Measurements from ENCODE around the gene TAS1R1.

Gene TAS1R1

GRCh38 chr1:6580119-6580592, 25.0 kb downstream of the TAS1R1 start:
- DNase-seq (ENCODE audit: low spot score) = no peak
- H3K27ac ChIP-seq (replicated peaks; ENCODE audit: low read length) = no peak overlapping the region
- peaks cover 14 to 27% of the 10 kb centered on the region in 2 donors for H3K4me1 ChIP-seq (ENCODE audit: control insufficient read depth in 2 of 2, insufficient read depth in 1 of 2, low read depth in 1 of 2, low read length in 2 of 2)
- H2BK120ac ChIP-seq (ENCODE audit: low read depth, low read length) = peak overlapping the region; percentile 40
- WGBS, 2 donors (ENCODE audit: extremely low coverage in 2 of 2, insufficient read length in 2 of 2, insufficient replicate concordance in 1 of 2) = no CpG with 5 or more reads among the region's 30 CpGs
- H3K23ac ChIP-seq (ENCODE audit: low read depth, low read length, poor library complexity) = peak overlapping the region; percentile 98
- H3K27me3 ChIP-seq (ENCODE audit: control insufficient read depth in 3 of 3, insufficient read depth in 3 of 3, low read depth in 1 of 3, low read length in 3 of 3) = no peaks in the 10 kb centered on the region
- peak overlapping the region; percentile 98 for H3K18ac ChIP-seq (ENCODE audit: low read length)
- peak overlapping the region; percentile 90 for H2AFZ ChIP-seq (ENCODE audit: low read length)
- peak overlapping the region; percentile 97 for H3K9ac ChIP-seq (ENCODE audit: low read depth, low read length, poor library complexity)
- no peak overlapping the region for H3K4ac ChIP-seq (ENCODE audit: low read length)
- H2BK12ac ChIP-seq (ENCODE audit: low read length) = no peak overlapping the region
- peak overlapping the region; percentile 71 for H3K14ac ChIP-seq (ENCODE audit: low read length)
- H3K4me3 ChIP-seq (ENCODE audit: low read length in 2 of 2) = peak overlapping the region; percentile 69 to 83
- peaks cover 6 to 18% of the 10 kb centered on the region in 2 donors for H3K36me3 ChIP-seq (replicated peaks in 1 of 2; ENCODE audit: control insufficient read depth in 2 of 2, insufficient read depth in 2 of 2, low read length in 2 of 2)
- H2AK5ac ChIP-seq (ENCODE audit: low read depth, low read length) = peak overlapping the region; percentile 42
- H3K79me1 ChIP-seq (ENCODE audit: low read depth, low read length) = peaks cover 15% of the 10 kb centered on the region
- no peaks in the 10 kb centered on the region for H3K9me3 ChIP-seq (replicated peaks in 1 of 2; ENCODE audit: control insufficient read depth in 2 of 2, insufficient read depth in 1 of 2, low read depth in 1 of 2, low read length in 2 of 2)
- peak overlapping the region; percentile 83 for H2BK5ac ChIP-seq (ENCODE audit: low read length)
- no peak overlapping the region for H4K91ac ChIP-seq (ENCODE audit: low read depth, low read length, poor library complexity)
- H2BK15ac ChIP-seq (ENCODE audit: low read length) = no peak overlapping the region
- H4K8ac ChIP-seq (ENCODE audit: low read depth, low read length) = no peak overlapping the region
- H3K4me2 ChIP-seq (ENCODE audit: insufficient read depth, low read length, poor library complexity, severe bottlenecking) = peak overlapping the region; percentile 77

GRCh38 chr1:6580593-6581409, 25.7 kb downstream of the TAS1R1 start:
- H2AFZ ChIP-seq (ENCODE audit: low read length) = no peak overlapping the region
- peak overlapping the region; percentile 40 for H2BK120ac ChIP-seq (ENCODE audit: low read depth, low read length)
- no peak overlapping the region for H3K9ac ChIP-seq (ENCODE audit: low read depth, low read length, poor library complexity)
- H2BK12ac ChIP-seq (ENCODE audit: low read length) = no peak overlapping the region
- WGBS, 2 donors (ENCODE audit: extremely low coverage in 2 of 2, insufficient read length in 2 of 2, insufficient replicate concordance in 1 of 2) = no CpG with 5 or more reads among the region's 19 CpGs
- H3K23ac ChIP-seq (ENCODE audit: low read depth, low read length, poor library complexity) = peak overlapping the region; percentile 61
- no peak overlapping the region for H3K27ac ChIP-seq (replicated peaks; ENCODE audit: low read length)
- no peak overlapping the region for H3K4ac ChIP-seq (ENCODE audit: low read length)
- H2AK5ac ChIP-seq (ENCODE audit: low read depth, low read length) = no peak overlapping the region
- DNase-seq (ENCODE audit: low spot score) = no peak
- H4K8ac ChIP-seq (ENCODE audit: low read depth, low read length) = no peak overlapping the region
- H2BK15ac ChIP-seq (ENCODE audit: low read length) = no peak overlapping the region
- no peak overlapping the region for H3K14ac ChIP-seq (ENCODE audit: low read length)
- H3K36me3 ChIP-seq (replicated peaks in 1 of 2; ENCODE audit: control insufficient read depth in 2 of 2, insufficient read depth in 2 of 2, low read length in 2 of 2) = peaks cover 6 to 18% of the 10 kb centered on the region in 2 donors
- no peak overlapping the region for H4K91ac ChIP-seq (ENCODE audit: low read depth, low read length, poor library complexity)
- no peaks in the 10 kb centered on the region for H3K27me3 ChIP-seq (ENCODE audit: control insufficient read depth in 3 of 3, insufficient read depth in 3 of 3, low read depth in 1 of 3, low read length in 3 of 3)
- H3K4me2 ChIP-seq (ENCODE audit: insufficient read depth, low read length, poor library complexity, severe bottlenecking) = peak overlapping the region; percentile 77
- H3K9me3 ChIP-seq (replicated peaks in 1 of 2; ENCODE audit: control insufficient read depth in 2 of 2, insufficient read depth in 1 of 2, low read depth in 1 of 2, low read length in 2 of 2) = no peaks in the 10 kb centered on the region
- H3K18ac ChIP-seq (ENCODE audit: low read length) = peak overlapping the region; percentile 36
- H3K4me3 ChIP-seq (ENCODE audit: low read length in 2 of 2) = peak overlapping the region; percentile 69 to 83
- H3K4me1 ChIP-seq (ENCODE audit: control insufficient read depth in 2 of 2, insufficient read depth in 1 of 2, low read depth in 1 of 2, low read length in 2 of 2) = peaks cover 14 to 27% of the 10 kb centered on the region in 2 donors
- H3K79me1 ChIP-seq (ENCODE audit: low read depth, low read length) = peaks cover 15% of the 10 kb centered on the region
- H2BK5ac ChIP-seq (ENCODE audit: low read length) = no peak overlapping the region

GRCh38 chr1:6581561-6582305, 26.6 kb downstream of the TAS1R1 start:
- peaks cover 6 to 18% of the 10 kb centered on the region in 2 donors for H3K36me3 ChIP-seq (replicated peaks in 1 of 2; ENCODE audit: control insufficient read depth in 2 of 2, insufficient read depth in 2 of 2, low read length in 2 of 2)
- DNase-seq (ENCODE audit: low spot score) = no peak

GRCh38 chr1:6582370-6582769, 27.3 kb downstream of the TAS1R1 start:
- no peak overlapping the region for H4K8ac ChIP-seq (ENCODE audit: low read depth, low read length)
- H3K27me3 ChIP-seq (ENCODE audit: control insufficient read depth in 3 of 3, insufficient read depth in 3 of 3, low read depth in 1 of 3, low read length in 3 of 3) = no peaks in the 10 kb centered on the region
- no peak overlapping the region for H3K4me3 ChIP-seq (ENCODE audit: low read length in 2 of 2)
- WGBS, 2 donors (ENCODE audit: extremely low coverage in 2 of 2, insufficient read length in 2 of 2, insufficient replicate concordance in 1 of 2) = no CpG with 5 or more reads among the region's 1 CpG
- H2AK5ac ChIP-seq (ENCODE audit: low read depth, low read length) = no peak overlapping the region
- DNase-seq (ENCODE audit: low spot score) = no peak
- H3K9me3 ChIP-seq (replicated peaks in 1 of 2; ENCODE audit: control insufficient read depth in 2 of 2, insufficient read depth in 1 of 2, low read depth in 1 of 2, low read length in 2 of 2) = no peaks in the 10 kb centered on the region
- no peak overlapping the region for H3K27ac ChIP-seq (replicated peaks; ENCODE audit: low read length)
- no peak overlapping the region for H2BK12ac ChIP-seq (ENCODE audit: low read length)
- no peak overlapping the region for H3K4me2 ChIP-seq (ENCODE audit: insufficient read depth, low read length, poor library complexity, severe bottlenecking)
- H3K9ac ChIP-seq (ENCODE audit: low read depth, low read length, poor library complexity) = no peak overlapping the region
- no peak overlapping the region for H3K23ac ChIP-seq (ENCODE audit: low read depth, low read length, poor library complexity)
- no peak overlapping the region for H3K4ac ChIP-seq (ENCODE audit: low read length)
- H2BK120ac ChIP-seq (ENCODE audit: low read depth, low read length) = no peak overlapping the region
- H3K14ac ChIP-seq (ENCODE audit: low read length) = no peak overlapping the region
- no peak overlapping the region for H3K18ac ChIP-seq (ENCODE audit: low read length)
- H2BK15ac ChIP-seq (ENCODE audit: low read length) = no peak overlapping the region
- peaks cover 20% of the 10 kb centered on the region for H3K79me1 ChIP-seq (ENCODE audit: low read depth, low read length)
- H3K36me3 ChIP-seq (replicated peaks in 1 of 2; ENCODE audit: control insufficient read depth in 2 of 2, insufficient read depth in 2 of 2, low read length in 2 of 2) = peaks cover 6 to 23% of the 10 kb centered on the region in 2 donors
- no peak overlapping the region for H2AFZ ChIP-seq (ENCODE audit: low read length)
- no peak overlapping the region for H2BK5ac ChIP-seq (ENCODE audit: low read length)
- H3K4me1 ChIP-seq (ENCODE audit: control insufficient read depth in 2 of 2, insufficient read depth in 1 of 2, low read depth in 1 of 2, low read length in 2 of 2) = peaks cover 14 to 27% of the 10 kb centered on the region in 2 donors
- H4K91ac ChIP-seq (ENCODE audit: low read depth, low read length, poor library complexity) = no peak overlapping the region

More at GRCh38 chr1:6581561-6582305, 26.6 kb downstream of the TAS1R1 start:
- Histone ChIP-seq H2BK120ac (ENCODE audit: low read depth, low read length) (no peak overlapping the region), H4K91ac (ENCODE audit: low read depth, low read length, poor library complexity) (no peak overlapping the region), H2BK15ac (ENCODE audit: low read length) (no peak overlapping the region), H3K18ac (ENCODE audit: low read length) (no peak overlapping the region), H3K27ac (replicated peaks; ENCODE audit: low read length) (no peak overlapping the region), H3K9ac (ENCODE audit: low read depth, low read length, poor library complexity) (no peak overlapping the region), H2BK5ac (ENCODE audit: low read length) (no peak overlapping the region), H2BK12ac (ENCODE audit: low read length) (no peak overlapping the region), H3K14ac (ENCODE audit: low read length) (no peak overlapping the region), H3K4me3 (ENCODE audit: low read length in 2 of 2) (peak overlapping the region in 1 of 2 donors; percentile 6), H3K4me1 (ENCODE audit: control insufficient read depth in 2 of 2, insufficient read depth in 1 of 2, low read depth in 1 of 2, low read length in 2 of 2) (peaks cover 14 to 27% of the 10 kb centered on the region in 2 donors), H3K4ac (ENCODE audit: low read length) (no peak overlapping the region), H4K8ac (ENCODE audit: low read depth, low read length) (no peak overlapping the region), H2AK5ac (ENCODE audit: low read depth, low read length) (no peak overlapping the region), H3K9me3 (replicated peaks in 1 of 2; ENCODE audit: control insufficient read depth in 2 of 2, insufficient read depth in 1 of 2, low read depth in 1 of 2, low read length in 2 of 2) (no peaks in the 10 kb centered on the region), H3K4me2 (ENCODE audit: insufficient read depth, low read length, poor library complexity, severe bottlenecking) (no peak overlapping the region), H2AFZ (ENCODE audit: low read length) (no peak overlapping the region), H3K27me3 (ENCODE audit: control insufficient read depth in 3 of 3, insufficient read depth in 3 of 3, low read depth in 1 of 3, low read length in 3 of 3) (no peaks in the 10 kb centered on the region), H3K79me1 (ENCODE audit: low read depth, low read length) (peaks cover 20% of the 10 kb centered on the region), H3K23ac (ENCODE audit: low read depth, low read length, poor library complexity) (no peak overlapping the region)
- WGBS, 2 donors (ENCODE audit: extremely low coverage in 2 of 2, insufficient read length in 2 of 2, insufficient replicate concordance in 1 of 2) = no CpG with 5 or more reads among the region's 10 CpGs

Measured in neuronal stem cell (in vitro differentiated cells).